H1 (cell line): ENCODE data around the gene PPP1R2B.

Experiments
- ATF2 ChIP-seq: IDR thresholded peaks from 2 replicates; pipeline ENCODE4 v1.6.1; 2012; ENCODE audit warnings: low read length, inconsistent platforms
- CHD1 ChIP-seq: IDR thresholded peaks from 2 replicates; pipeline ENCODE4 v1.6.1; 2012; ENCODE audit warnings: low read depth, low read length, improper control_type of control experiment
- CTCF ChIP-seq, 3 experiments: IDR thresholded peaks; 1 replicate in 2 of 3; 2 replicates in 1 of 3; pipeline versions ENCODE4 v1.5.1 to v1.6.1; 2011; ENCODE audit warnings: low read length in 3 of 3, mild to moderate bottlenecking in 3 of 3, inconsistent platforms in 2 of 3, low read depth in 1 of 3, moderate library complexity in 1 of 3; ENCODE audit not compliant: insufficient read depth in 1 of 3; ENCODE audit errors: control extremely low read depth in 1 of 3
- FOSL1 ChIP-seq: IDR thresholded peaks from 2 replicates; pipeline ENCODE4 v1.6.1; 2011; ENCODE audit warnings: mild to moderate bottlenecking, low read depth, low read length, moderate library complexity; ENCODE audit not compliant: insufficient read depth
- JUND ChIP-seq: IDR thresholded peaks from 2 replicates; pipeline ENCODE4 v1.6.1; 2011; ENCODE audit warnings: mild to moderate bottlenecking, improper control_type of control experiment, low read length
- MAFK ChIP-seq: IDR thresholded peaks from 2 replicates; pipeline ENCODE4 v1.6.1; 2012; ENCODE audit warnings: low read depth, mild to moderate bottlenecking, improper control_type of control experiment, low read length
- NANOG ChIP-seq: IDR thresholded peaks from 2 replicates; pipeline ENCODE4 v1.6.1; 2011; ENCODE audit warnings: low read length, low read depth, mild to moderate bottlenecking, inconsistent platforms; ENCODE audit not compliant: insufficient read depth, poor library complexity, severe bottlenecking
- POLR2A ChIP-seq, 2 experiments: IDR thresholded peaks; 1 replicate in 1 of 2; 2 replicates in 1 of 2; pipeline ENCODE4 v1.6.1; 2011; ENCODE audit warnings: low read depth in 2 of 2, low read length in 2 of 2, mild to moderate bottlenecking in 2 of 2; ENCODE audit errors: control extremely low read depth in 1 of 2
- SAP30 ChIP-seq: fragments of 300-600 bp; sonication (generic); IDR thresholded peaks from 2 replicates; pipeline ENCODE4 v1.7.1; 2012; ENCODE audit warnings: low read length, moderate library complexity, mild to moderate bottlenecking, inconsistent platforms; ENCODE audit not compliant: insufficient read depth, insufficient replicate concordance
- SIRT6 ChIP-seq: IDR thresholded peaks from one replicate; pipeline ENCODE4 v1.7.1; 2012; ENCODE audit warnings: low read length, inconsistent platforms
- SIX5 ChIP-seq: IDR thresholded peaks from 2 replicates; pipeline ENCODE4 v1.6.1; 2011; ENCODE audit warnings: mild to moderate bottlenecking, low read depth, low read length
- USF2 ChIP-seq: IDR thresholded peaks from 2 replicates; pipeline ENCODE4 v1.6.1; 2011; ENCODE audit warnings: low read length, improper control_type of control experiment

- TF ChIP-seq ATF2 (no peak), CTCF (IDR thresholded peaks at IDR 0.05; ENCODE audit: control extremely low read depth in 1 of 3, insufficient read depth in 1 of 3, low read depth in 1 of 3, low read length in 3 of 3) (no peak), MAFK (no peak), SAP30 (no peak), POLR2A (IDR thresholded peaks at IDR 0.05; ENCODE audit: control extremely low read depth in 1 of 2, low read depth in 2 of 2, low read length in 2 of 2) (no peak), JUND (no peak), USF2 (no peak), CHD1 (no peak), SIRT6 (no peak), SIX5 (no peak), FOSL1 (no peak), NANOG (no peak)
Observed at GRCh38 chr5:156879665-156880285, 29.7 kb downstream of the PPP1R2B start.
